GM21737 (cell line): ENCODE data around the gene DCHS2.

Source experiments
- ATAC-seq: cut with Tn5 transposase; IDR thresholded peaks from one replicate; pipeline ENCODE4 v1.9.1; 2021; ENCODE audit warnings: mild to moderate bottlenecking, moderate library complexity; ENCODE audit not compliant: unreplicated experiment

The DCHS2 gene

DNA sequence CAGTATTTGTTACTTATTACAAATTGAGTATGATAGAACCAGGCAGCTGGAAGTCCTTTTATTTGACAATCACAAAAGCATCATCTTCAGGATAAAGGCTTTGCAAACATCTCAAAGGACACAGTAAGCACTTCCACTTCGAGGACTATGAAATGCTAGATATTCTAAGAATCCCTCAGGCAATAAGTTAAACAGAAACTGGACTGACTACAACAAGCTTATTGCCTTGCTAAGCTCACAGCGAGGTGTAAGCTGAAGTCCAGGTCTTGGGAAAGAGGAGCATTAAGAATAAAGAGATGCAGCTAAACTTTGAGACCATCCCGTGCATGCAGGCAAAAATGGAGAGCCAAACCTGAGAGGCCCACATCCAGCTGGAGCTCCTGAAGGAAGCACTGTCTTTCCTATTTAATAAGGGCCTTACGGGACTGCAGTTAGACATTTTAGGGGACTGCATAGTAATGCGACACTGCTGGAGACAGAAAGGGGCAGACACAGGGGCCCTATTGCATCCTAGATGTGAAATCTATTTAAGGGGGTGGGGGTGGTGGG is 38.7 kb downstream of the DCHS2 start:
- no peak for ATAC-seq

DNA sequence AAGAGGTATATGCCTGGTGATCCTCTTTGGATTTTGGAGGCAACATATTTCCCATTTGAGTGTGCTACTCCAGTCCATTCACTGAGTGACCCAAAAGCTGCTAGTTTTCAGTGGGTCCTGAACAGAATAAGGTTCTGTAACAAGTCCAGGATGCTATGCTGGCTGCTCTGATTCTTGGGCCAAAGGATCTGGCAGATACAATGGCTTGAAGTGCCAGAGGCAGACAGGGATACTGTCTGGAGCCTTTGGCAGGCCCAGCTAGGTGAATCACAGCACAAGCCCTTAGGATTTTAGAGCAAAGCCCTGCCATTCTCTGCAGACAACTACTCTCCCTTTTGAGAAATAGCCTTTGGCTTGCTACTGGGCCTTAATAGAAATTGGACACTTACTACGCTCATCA is 40.6 kb downstream of the DCHS2 start:
- ATAC-seq = no peak

DNA sequence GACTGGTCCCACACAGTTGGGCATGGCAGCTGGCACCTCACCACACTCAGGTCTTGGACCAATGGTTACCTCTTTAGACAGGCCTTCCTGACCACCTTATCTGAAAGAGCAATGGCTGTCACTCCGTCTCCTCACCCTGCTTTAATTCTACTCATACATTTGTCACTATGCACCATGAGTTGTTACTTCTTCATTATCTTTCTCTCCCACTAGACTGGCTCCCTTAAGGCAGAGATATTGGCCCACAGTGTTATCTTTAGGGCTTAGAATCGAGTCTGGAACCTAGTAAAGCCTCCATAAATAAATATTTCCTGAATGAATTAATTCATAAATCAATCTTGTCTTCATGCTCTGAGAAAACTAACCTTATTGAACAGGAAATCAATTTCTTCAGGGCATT is 46.6 kb downstream of the DCHS2 start:
- ATAC-seq = no peak

DNA sequence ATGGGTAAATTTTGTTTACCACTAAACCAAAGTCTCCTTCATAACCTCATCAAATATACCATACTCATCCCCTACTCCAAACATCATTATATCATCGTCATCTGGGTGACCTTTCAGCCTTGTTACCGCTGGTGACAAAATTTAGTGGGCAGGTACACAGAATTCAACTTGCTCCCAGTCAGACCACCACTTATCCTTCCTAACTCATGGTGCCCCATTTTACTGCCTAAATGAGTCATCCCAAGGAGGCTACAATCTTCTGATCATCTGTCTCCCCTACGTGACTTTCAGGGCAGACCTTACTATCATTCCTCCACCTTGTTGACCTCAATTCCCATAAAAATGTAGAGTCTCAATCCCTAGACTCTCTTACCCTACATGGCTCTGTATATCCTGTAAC is 49.6 kb downstream of the DCHS2 start:
- no peak for ATAC-seq

DNA sequence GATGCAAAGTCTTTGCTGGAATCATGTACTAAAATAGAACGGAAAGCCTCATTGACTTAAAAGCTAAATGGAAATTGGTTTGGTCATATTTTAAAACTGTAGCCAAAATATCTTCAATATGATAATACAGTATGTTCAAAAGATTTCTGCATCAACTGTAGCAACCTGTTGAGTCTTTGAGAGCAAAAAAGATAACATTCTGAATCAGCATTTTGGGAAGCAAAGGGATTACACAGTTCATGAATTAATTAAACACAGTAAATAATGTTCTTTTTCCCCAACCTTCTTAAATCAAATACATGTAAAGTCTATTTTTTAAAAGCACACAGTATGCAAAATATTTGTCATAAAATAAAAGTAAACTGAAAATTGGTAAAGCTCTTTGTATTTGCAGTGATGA is 50.5 kb downstream of the DCHS2 start:
- ATAC-seq = no peak

DNA sequence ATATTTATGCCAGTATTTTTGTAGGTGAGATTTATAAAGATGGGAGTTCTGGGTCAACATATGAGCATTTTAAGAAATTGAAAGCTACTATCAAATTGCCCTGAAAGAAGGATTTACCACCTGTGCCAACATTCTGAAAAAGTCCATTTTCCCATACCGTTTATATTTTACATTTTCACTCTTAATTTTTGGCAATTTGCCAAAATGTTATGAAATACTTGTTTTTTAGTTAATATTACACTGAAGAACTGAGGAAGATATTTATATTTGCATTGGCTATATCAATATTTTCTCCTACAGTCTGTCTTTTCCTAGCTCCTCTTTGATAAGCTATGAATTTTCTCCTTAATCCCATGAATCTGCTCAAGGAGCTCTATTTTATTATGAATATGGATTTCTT is 52.4 kb downstream of the DCHS2 start:
- ATAC-seq = no peak

DNA sequence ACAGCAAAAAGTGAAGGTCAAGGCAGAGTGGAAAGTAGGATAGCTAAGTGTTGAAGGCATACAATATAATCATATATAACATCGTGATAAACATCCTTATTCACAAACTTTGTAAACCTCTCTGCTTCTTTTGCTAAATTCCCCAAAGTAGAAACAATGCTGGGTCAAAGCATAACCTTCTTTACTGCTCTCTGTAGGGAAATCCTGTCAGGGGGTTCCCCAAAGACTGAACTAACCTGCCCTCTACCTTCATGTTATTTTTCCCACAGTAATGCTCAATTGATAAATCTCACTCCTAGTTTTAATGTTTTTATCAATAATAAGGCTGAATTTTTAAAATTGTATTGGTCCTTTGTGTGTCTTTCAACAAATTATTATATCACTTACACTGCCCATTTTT is 55.7 kb downstream of the DCHS2 start:
- ATAC-seq = no peak

DNA sequence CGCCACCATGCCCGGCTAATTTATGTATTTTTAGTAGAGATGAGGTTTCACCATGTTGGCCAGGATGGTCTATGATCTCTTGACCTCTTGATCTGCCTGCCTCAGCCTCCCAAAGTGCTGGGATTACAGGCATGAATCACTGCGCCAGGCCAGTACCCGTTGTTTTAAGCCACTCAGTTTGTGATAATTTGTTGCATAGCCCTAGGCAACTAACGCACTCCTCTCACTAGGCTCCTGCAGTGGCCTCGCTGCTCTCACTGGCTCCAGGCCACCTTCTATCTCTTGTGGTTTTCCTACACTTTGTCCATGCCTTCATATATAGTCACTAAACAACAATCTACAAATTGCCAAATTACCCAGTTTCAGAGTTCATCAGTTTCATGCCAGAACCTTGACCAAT is 58.1 kb downstream of the DCHS2 start:
- no peak for ATAC-seq

DNA sequence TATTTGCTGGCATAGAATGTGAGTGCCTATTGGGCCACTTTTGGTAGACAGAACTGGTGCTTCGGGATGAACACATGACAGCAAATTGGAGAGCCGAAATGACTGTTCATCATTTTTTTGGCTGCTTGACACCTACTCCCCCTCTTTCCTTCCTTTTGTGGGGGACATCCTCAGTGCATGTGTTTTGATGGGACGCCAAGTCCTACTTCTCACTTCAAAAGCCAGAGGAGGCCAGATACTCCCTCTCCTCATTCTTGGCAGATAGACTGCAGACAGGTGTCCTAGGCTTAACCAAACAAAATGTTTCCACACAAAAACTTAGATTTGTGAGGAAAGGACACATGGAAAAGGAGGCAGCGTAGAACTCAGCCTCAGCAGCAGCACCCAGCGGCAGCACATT is 62.4 kb downstream of the DCHS2 start:
- no peak for ATAC-seq

DNA sequence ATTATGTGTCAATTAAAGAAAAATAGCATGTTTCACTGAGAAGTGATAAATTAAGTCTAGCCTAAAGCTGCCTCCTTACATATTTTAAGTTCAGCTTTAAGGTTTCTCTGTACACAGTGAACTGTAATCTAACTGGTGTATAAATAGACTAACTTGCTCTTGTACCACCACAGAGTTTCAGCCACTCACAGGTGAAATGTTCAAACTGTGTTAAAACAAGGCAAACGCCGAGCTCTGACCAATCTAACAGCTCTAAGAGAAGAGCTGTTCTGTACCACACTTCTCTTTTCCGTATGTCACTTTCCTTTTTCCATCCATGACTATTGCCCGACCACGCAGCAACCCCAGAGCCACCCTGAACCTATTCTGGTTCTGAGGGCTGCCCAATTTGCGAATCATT is 64.5 kb downstream of the DCHS2 start:
- ATAC-seq = no peak

DNA sequence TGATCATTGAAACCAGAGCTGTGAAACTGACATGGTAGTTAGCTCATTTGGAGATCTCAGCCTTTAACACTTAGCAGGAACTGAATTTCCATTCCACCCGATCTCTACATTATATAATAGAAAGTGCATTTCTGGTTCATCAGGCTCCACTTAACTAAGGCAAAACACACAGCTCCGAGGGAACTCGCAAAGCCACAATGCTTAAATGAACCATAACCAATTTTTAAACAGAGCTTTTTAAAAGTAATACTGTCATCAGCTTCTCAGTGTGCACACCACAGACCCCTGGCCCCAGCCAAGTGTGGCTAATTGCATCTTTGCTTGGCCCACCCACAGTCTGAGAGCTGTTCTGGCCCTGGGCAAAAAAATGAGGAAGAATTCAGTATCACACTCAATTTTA is 66.1 kb downstream of the DCHS2 start:
- ATAC-seq = no peak

DNA sequence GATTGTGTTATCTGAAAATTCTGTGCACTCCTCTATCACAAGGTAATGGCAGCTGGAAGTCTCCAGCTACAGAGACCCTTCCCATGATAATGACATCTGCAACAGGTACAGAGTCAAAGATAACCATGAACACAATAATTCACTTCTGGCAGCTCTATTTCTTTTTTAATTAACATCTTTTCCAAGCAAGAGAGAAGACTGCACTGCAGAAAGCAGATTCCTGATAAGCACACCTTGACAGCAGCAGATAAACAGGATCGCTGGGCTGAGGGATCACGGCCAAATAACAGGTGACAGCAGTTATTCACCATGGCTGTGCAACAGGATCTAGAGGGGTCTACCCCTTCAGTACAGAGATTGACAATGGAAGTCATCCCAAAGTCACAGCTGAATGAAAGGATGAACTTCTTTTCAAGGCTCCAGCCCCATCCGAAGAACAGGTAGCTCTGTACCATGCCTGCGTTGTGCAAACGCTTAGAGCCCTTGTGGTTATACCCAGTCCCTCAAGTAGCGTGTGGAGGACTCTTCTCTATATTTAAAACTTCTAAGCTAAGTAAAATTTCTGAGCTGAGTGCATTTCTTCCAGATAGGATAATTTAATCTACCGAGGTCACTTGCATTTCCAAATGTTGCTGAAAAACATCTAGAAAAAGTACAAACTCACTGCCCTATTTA is 66.7 kb downstream of the DCHS2 start:
- no peak for ATAC-seq

DNA sequence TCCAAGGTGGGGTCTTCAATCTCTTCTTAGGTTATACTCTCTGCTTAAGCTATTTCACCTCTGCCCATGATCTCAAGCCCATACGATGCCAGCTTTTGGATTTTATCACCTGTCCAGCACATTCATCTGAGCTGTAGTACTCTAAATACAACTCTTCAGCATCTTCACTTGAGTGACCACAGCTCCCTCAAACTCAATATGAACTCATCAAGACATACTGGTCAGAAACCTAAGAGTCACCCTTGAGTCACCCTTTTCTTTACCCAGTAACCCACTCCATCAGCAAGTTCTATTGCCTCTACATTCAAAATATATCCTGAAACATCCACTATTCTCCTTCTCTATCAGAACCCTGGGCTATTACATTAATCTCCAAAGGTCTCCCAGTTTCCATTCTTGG is 69.4 kb downstream of the DCHS2 start:
- ATAC-seq = no peak

DNA sequence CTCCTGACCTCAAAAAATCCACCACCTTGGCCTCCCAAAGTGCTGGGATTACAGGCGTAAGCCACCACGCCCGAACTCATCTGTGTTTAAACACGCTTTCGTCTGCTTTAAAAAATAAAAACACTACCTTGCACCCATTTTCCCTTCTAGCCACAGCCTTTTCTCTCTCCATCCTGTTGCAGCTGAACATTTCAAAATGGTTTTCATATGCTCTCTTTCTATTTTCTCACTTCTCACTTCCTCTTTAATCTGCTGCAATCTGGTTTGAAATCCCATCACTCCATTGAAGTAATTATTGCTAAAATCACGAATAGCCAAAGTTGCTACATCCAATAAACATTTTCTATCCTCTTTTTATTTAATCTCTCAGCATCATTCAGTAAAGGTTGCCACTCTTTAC is 70.0 kb downstream of the DCHS2 start:
- ATAC-seq = peak; percentile 57

DNA sequence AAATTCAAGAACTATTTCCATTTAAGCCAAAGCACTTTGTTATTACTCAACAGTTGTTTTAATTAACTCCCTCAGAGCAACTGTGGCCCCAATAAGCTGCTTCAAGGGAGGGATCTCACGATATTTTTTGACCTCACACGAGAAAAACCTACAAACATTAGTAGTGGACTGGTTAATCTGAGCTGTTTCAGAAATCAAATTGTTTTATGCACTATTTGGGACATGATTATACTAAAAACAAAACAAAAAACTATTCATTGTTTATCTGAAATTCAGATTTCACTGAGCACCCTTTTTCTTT is 74.3 kb downstream of the DCHS2 start:
- no peak for ATAC-seq

DNA sequence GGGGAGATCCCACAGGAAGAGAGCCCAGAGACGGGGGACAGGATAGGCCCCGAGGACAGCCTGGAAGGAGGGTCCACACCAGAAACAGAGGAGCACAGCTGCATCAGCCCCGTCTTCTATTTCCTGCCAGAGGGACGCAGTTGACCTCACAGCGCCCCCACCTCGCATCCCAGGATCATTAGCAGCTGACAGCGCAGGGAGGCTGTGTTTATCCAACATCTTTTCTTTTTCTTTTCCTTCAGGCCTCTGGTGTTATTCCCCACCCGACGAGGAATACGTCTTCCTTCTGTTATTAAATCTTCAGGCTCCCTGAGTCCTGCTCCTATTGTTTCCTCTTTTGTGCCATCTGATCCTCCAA is 75.4 kb downstream of the DCHS2 start:
- ATAC-seq = peak; percentile 42

DNA sequence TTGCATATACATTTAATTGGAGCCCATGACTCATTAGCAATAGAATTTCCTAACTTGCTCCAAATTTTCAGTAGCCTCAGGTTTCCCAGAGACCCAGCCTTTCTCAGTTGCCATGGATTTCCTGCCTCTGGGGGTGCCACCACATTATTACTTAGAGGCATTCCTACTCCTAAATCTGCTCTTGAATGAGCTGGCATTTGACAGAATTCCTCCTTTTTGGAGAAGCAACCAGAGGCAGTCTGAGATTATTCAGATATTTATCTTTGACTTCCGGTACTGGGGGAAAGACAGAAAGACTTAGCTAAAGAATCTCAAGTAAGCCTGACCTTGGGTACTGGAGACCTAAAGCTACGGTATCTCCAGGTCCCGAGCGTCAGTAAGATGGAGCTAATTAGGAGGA is 76.3 kb downstream of the DCHS2 start:
- no peak for ATAC-seq

DNA sequence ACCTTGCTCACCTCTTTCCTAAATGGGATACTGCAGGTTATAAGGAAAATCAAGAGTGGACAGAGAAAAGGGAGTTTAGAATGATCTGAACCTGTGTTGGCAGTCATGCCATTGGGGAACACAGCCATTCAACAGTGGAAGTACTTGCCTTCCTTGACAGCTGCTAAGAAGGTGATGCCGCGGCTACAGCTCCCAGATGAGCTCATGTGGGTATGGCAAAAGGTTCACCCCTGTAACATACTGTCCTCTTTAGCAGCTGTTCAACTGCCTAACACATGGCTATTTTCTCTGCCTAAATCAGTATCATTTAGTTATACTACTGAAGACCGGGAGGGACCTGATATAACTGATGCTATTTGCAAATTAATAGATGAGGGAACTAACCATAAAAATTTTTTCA is 76.8 kb downstream of the DCHS2 start:
- ATAC-seq = no peak

DNA sequence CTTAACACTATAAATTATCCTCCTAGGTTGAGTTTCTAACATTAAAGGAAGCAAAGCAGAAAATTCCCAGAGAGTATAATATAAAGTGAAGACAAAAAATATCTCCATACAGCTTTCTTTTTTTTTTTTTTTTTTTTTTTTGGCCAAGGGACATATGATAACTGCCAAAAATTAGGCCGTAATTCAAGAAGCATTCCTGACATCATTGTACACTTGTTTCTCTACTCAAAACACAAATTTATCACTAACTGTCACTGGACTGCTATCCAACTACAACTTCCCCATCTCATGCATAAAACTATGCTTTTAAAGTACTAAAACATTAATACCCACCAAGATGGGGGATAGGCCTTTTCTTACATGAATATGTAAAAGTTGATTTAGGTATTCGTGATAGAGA is 77.2 kb downstream of the DCHS2 start:
- no peak for ATAC-seq

DNA sequence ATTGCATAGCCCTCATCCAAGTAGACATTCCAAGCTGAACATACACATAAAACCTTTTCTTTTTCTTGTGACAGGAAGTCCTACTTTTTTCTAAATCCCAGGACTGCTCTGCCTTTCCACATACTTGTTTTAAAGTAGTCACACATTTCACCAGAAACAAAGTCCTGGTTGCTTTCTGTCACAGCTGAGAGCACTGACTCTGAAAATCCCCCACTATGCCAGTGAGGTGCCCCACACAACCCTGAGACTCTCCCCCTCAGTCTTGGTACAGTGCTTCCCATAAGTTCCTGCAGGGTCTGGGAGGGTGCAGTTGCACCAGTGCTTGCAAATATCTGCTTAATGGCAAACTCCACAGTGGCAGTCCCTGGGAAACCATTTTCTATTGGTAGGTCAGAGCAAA is 84.2 kb downstream of the DCHS2 start:
- ATAC-seq = no peak

DNA sequence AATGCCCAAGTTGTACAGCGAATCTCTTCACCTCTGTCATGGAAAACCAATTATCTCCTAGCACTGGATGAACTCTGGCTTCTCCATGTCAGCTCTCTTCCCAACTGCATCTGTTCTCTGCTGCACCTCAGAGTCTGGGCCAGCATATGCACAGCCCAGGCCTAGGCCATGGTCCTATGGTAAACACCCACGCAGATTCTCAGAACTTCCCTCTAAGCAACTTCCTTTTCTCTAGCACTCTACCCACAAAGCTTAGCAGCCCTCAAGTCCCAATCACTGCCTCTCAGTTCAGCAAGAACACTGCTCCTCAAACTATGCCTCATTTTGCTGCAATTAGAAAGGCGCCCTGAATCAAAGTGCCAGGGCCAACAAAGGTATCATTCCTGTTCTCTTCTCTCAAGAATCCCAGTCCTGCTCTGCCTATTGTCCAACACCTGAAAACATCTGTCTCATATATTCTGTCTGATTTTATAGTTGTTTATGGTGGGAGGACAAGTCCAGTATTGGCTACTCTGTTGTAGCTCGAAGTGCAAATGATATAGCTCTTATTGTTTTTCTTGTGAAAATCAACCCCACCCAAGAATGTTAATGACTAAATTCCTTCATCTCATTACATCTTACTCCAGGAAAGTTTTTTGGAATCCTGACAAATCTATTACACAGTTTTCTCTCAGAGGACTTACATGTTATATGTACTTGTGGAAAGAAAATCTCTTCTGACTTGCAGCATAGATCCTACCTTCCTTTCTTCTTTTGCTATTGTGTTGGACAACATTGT is 85.4 kb downstream of the DCHS2 start:
- no peak for ATAC-seq

DNA sequence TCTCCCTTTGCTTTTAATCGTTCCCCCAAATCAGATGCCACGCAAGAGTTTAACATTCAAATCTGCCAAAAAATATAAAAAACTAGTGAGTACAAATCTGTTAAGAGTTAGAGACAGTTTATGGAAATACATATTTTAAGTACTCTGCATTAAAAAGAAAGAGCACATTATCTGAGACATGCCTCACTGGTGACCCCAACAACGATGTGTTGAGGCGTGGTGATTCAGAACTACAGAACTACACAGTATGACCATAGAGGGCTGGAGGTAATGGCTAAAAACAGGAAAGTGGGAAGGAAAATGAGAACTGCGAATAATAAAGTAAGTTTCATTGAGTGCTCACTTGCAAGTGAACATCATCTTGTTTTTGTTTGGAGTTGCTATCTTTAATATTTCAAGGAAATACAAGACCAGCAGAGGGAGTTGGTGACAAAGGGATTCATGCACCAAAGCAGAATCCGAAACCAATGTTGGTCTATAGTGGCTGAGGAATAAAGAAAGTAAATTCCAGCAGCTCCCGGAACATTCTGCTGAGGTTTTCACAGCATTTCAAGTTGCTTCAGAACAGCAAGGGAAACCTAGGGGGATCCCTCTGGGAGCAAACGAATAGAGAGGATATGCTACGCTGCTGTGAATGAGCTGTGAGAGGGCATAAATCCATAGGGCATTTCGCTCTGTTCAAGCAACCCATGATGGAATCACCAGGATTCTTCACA is 92.2 kb downstream of the DCHS2 start:
- no peak for ATAC-seq
